ENCODE data around the gene CNTNAP5.

Gene CNTNAP5

DNA sequence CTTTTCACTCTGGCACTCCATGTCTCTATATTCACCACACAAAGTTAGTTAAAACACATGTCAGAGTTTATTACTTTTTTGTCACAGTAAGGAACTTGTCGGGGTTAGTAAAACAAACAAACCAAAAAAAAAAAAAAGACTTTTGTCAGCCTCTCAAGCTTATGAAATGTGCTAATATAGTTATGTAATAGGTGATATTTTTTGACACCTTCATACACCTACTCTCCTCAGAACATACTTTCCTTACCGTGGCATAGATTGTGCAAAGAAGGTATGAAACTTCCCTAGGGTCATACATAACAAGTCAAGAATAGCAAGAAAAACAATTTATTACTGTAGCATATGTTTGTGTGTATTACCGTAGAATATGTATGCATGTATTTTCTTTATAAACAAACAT, 633.3 kb downstream of the CNTNAP5 start:
- H3K27me3 Mint-ChIP-seq = no peaks in the 10 kb centered on the region
- H3K4me1 Mint-ChIP-seq (ENCODE audit: low read depth) = no peaks in the 10 kb centered on the region
- no peak overlapping the region for H3K4me3 Mint-ChIP-seq
- H3K27ac Mint-ChIP-seq = no peak overlapping the region
- no peaks in the 10 kb centered on the region for H3K36me3 Mint-ChIP-seq (ENCODE audit: low read depth)
- peaks cover 14% of the 10 kb centered on the region for H3K9me3 Mint-ChIP-seq

DNA sequence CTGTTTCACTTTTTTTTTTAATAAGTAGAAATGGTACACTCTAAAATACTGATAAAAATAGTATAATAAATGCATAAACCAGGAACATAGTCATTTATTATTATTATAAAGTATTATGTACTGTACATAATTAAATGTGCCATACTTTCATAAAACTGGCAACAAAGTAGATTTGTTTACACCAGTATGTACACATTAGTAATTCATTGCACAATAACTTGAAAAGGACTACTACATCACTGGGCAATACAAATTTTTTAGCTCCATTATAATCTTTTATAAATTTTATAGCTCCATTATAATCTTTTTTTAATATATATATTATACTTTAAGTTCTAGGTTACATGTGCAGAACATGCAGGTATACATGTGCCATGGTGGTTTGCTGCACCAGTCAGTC, 636.5 kb downstream of the CNTNAP5 start:
- Mint-ChIP-seq H3K27ac (no peak overlapping the region), H3K27me3 (no peaks in the 10 kb centered on the region), H3K36me3 (ENCODE audit: low read depth) (no peaks in the 10 kb centered on the region), H3K4me3 (no peak overlapping the region), H3K4me1 (ENCODE audit: low read depth) (no peaks in the 10 kb centered on the region), H3K9me3 (peaks cover 11% of the 10 kb centered on the region)

DNA sequence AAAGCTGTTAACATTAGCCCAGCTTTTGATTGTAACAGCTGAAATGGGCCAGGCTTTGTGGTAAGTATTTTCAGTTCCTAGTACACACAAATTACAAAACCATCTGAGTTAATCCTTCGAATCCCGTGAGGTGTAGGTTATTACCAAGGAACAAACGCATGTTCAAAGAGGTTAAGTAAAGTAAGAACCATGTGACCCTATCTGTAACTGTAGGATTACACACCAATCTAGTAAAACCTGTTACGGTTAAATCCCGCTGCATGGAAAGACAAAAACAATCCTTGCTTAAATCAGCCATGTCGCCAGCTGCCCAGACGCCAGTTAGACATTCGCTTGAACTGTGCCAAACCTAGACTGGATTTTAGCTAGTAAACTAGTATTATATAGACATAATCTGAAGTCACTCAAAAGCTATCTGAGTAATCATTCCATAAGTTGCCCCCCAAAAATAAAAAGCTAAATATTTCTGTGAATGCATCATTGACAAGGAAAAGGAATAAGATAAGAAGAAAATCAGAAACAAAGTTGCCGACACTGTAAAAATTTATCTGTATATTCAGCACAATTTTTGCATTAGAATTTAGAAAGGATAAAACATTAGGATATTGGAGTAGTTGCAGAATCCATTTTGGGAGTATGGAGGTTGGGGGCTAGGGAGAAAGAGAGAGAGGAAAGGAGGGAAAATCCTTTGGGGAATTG, 638.0 kb downstream of the CNTNAP5 start:
- Mint-ChIP-seq H3K36me3 (ENCODE audit: low read depth) (no peaks in the 10 kb centered on the region), H3K4me3 (no peak overlapping the region), H3K27me3 (no peaks in the 10 kb centered on the region), H3K4me1 (ENCODE audit: low read depth) (no peaks in the 10 kb centered on the region), H3K27ac (no peak overlapping the region), H3K9me3 (peaks cover 7% of the 10 kb centered on the region)

DNA sequence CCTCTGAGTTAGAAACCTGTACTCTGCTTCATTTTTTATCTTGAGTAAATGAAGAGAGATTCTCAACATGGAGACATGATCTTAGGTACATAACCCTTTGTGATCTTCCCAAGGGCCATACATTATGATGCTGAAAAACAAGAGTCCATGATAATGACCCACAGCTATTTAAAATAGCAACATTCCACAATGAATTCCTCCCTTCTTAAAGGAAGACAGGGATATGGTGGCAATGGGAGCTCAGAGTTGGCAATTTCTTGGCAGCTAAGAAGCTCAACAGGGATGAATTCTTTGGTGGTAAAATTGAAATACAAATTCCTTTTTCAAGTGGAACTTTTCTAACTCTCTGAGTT, 638.5 kb downstream of the CNTNAP5 start:
- Mint-ChIP-seq H3K27ac (no peak overlapping the region), H3K4me3 (no peak overlapping the region), H3K27me3 (no peaks in the 10 kb centered on the region), H3K36me3 (ENCODE audit: low read depth) (no peaks in the 10 kb centered on the region), H3K9me3 (peaks cover 7% of the 10 kb centered on the region), H3K4me1 (ENCODE audit: low read depth) (no peaks in the 10 kb centered on the region)

DNA sequence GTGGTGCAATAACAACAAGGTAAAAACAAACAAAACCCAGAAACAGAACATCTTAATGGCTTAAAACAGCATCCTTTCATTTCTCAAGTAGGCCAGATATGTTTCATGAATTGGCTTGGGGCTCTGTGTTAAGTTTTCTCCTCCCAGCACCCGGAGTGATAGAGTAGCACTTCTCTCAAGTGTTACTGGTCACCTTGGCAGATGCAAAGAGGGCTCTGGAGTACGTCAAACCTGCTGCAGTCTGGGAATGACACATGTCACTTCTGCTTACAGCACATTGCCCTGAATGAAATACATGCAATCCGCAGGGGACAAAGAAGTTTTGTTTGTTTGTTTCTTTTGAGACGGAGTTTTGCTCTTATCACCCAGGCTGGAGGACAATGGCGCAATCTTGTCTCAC, 639.3 kb downstream of the CNTNAP5 start:
- Mint-ChIP-seq H3K36me3 (ENCODE audit: low read depth) (no peaks in the 10 kb centered on the region), H3K27me3 (no peaks in the 10 kb centered on the region), H3K4me3 (no peak overlapping the region)

DNA sequence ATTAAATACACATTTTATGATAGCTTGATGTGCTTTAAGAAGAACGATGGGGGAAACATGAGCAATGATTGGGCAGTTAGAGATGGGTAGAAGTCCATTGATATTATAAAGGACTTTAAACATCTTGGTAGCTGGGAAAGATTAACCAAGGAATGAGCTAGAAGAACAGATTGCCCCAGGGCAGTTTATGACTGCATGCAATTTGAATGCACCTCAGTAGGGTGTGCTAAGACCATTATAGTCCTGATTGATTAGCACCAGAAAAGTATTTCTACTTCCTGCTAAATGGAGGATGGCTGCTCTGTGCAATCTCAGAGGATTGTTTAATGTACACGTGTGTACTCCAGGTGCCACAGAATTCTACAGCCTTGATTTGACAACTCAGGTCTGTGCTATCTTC, 641.9 kb downstream of the CNTNAP5 start:
- H3K4me3 Mint-ChIP-seq = no peak overlapping the region
- H3K4me1 Mint-ChIP-seq (ENCODE audit: low read depth) = no peaks in the 10 kb centered on the region
- H3K27me3 Mint-ChIP-seq = no peaks in the 10 kb centered on the region
- H3K27ac Mint-ChIP-seq = no peak overlapping the region
- H3K9me3 Mint-ChIP-seq = peaks cover 7% of the 10 kb centered on the region
- H3K36me3 Mint-ChIP-seq (ENCODE audit: low read depth) = no peaks in the 10 kb centered on the region

More for the DNA sequence above, 639.3 kb downstream of the CNTNAP5 start:
- Mint-ChIP-seq H3K27ac (no peak overlapping the region), H3K4me1 (ENCODE audit: low read depth) (no peaks in the 10 kb centered on the region), H3K9me3 (peaks cover 7% of the 10 kb centered on the region)

DNA sequence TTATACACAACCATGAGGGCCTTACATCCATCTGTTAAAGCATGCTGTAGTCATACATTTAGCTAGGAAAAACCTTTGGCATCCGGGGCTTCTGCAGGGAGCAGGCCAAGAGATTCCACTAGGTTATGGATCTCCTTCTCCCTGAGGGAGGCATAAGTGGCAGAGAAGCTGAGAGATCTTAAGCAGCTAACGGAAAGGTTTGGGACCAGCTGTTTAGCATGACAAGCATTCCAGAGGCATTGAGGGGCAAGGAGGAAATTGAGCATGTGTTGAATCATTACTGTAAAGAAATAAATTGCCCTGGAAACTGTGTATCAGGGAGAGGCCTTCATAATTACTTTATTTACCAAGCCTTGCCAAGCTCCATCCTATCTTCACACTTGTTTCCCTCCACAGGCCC, 643.1 kb downstream of the CNTNAP5 start:
- Mint-ChIP-seq H3K27ac (no peak overlapping the region), H3K9me3 (peaks cover 7% of the 10 kb centered on the region), H3K4me1 (ENCODE audit: low read depth) (no peaks in the 10 kb centered on the region), H3K36me3 (ENCODE audit: low read depth) (no peaks in the 10 kb centered on the region), H3K4me3 (no peak overlapping the region), H3K27me3 (no peaks in the 10 kb centered on the region)

DNA sequence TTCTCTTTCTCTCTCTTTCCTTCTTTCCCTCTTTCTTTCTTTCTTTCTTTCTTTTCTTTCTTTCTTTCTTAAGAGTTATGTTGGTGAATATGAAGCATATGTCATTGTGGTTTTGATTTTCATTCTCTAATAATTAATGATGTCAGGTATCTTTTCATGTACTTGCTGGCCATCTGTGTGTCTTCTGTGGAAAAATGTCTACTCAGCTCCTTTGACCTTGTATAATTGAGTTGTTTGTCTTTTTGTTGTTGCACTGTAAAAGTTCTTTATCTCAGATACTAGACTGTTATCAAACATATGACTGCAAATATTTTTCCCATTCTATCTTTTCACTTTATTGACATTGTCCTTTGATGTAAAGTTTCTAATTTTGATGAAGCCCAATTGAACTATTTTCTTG, 645.1 kb downstream of the CNTNAP5 start:
- Mint-ChIP-seq H3K4me3 (no peak overlapping the region), H3K4me1 (ENCODE audit: low read depth) (no peaks in the 10 kb centered on the region)

DNA sequence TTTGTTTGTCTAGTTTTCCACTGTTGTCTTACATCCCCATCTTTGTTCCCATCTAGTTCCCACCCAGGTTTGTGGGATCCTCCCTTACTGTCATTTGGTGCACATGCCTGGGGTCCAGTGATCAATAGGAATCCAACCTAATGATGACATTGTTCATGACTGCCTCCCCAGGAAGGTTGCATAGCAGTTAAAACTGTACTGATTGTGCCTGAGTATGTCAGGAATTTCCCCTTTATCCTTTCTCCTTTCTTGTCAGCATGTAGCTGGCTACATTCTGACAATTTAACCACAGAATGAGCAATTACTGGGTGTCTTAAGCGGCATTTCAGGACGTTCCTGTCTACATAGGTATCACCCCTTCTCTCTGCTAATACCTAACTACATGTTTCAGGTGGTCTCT, 653.0 kb downstream of the CNTNAP5 start:
- H3K27me3 Mint-ChIP-seq = no peaks in the 10 kb centered on the region
- H3K9me3 Mint-ChIP-seq = peaks cover 20% of the 10 kb centered on the region
- H3K4me1 Mint-ChIP-seq (ENCODE audit: low read depth) = no peaks in the 10 kb centered on the region
- H3K27ac Mint-ChIP-seq = no peak overlapping the region
- no peak overlapping the region for H3K4me3 Mint-ChIP-seq
- no peaks in the 10 kb centered on the region for H3K36me3 Mint-ChIP-seq (ENCODE audit: low read depth)

More for the DNA sequence above, 645.1 kb downstream of the CNTNAP5 start:
- Mint-ChIP-seq H3K9me3 (peaks cover 7% of the 10 kb centered on the region), H3K27me3 (no peaks in the 10 kb centered on the region), H3K27ac (no peak overlapping the region), H3K36me3 (ENCODE audit: low read depth) (no peaks in the 10 kb centered on the region)

DNA sequence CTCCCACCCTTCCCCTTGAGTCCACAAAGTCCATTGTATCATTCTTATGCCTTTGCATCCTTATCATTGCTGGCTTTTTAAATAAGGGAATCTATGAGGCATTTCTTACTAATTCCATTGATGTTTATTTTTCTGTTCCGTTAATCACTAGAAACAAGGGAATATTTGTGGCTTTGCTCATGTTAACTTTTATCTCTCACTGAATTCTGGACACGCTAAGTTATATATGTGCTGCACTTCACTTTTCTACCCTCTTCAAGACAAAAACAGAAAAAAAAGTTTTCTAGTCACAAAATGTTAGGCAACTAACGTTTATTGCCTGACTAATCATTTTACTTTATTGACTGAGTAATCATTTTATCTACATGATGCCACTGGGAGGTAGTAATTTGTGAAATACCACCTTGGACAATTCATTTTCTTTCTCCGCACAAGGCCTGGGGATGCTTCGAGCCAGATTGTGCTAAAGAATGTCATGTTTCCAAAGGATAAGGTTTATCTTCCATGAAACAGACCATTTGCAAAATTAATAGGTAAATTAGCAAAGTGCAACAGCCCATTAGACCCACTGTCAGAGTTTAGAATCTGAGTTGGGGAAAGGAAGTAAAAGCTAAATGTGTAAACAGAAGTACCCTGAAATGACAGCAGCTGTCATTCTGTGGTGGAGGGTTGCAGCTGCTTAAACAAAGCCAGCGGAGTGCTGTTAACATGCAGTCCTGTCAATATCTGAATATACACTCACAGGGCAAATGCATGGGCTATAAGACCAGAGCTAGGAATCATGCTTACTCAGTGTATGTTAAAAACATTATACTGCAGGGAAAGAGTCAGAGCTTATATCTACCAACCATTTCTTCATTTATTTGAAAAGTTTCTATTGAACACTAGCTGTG, 658.7 kb downstream of the CNTNAP5 start:
- Mint-ChIP-seq H3K27ac (no peak overlapping the region), H3K36me3 (ENCODE audit: low read depth) (no peaks in the 10 kb centered on the region), H3K27me3 (no peaks in the 10 kb centered on the region), H3K4me1 (ENCODE audit: low read depth) (no peaks in the 10 kb centered on the region), H3K4me3 (no peak overlapping the region), H3K9me3 (peaks cover 22% of the 10 kb centered on the region)

DNA sequence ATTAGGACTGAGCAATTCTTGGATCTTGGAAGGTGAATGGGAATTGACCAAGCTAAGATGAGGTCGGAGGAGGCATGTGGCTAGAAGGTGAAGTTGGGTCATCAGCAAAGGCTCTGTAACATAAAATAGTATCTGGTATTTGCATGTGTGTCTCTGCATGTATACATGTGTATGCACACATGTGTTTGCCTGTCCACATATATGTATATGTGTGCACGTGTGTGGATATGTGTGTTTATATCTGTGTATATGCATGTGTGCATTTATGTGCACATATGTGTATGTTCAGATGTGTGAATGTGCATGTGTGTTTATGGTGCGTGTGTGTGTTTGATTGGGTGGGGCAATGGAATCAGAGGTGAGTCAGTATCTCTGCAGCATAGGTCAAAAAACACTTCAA, 664.3 kb downstream of the CNTNAP5 start:
- Mint-ChIP-seq H3K4me1 (ENCODE audit: low read depth) (no peaks in the 10 kb centered on the region), H3K9me3 (peaks cover 33% of the 10 kb centered on the region), H3K27me3 (no peaks in the 10 kb centered on the region), H3K4me3 (no peak overlapping the region), H3K36me3 (ENCODE audit: low read depth) (no peaks in the 10 kb centered on the region), H3K27ac (no peak overlapping the region)

DNA sequence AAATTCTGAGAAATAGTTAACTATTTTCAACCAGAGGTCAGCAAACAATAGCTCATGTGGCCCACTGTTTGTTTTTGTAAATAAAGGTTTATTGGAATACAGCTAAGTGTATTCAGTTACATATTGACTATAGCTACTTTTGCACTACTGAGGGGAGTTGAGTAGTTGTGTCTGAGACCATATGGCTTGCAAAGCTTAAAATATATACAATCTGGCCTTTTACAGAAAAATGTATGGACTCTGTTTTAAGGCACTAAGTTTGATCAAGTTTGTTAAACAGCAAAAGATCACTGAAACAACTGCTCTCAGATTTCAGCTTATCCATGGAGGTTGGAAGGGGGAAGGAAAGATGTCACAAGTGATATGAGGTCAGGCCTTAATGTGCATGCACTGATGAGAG, 667.1 kb downstream of the CNTNAP5 start:
- H3K36me3 Mint-ChIP-seq (ENCODE audit: low read depth) = no peaks in the 10 kb centered on the region
- no peaks in the 10 kb centered on the region for H3K4me1 Mint-ChIP-seq (ENCODE audit: low read depth)
- H3K9me3 Mint-ChIP-seq = peaks cover 33% of the 10 kb centered on the region
- H3K27ac Mint-ChIP-seq = no peak overlapping the region
- H3K27me3 Mint-ChIP-seq = no peaks in the 10 kb centered on the region
- no peak overlapping the region for H3K4me3 Mint-ChIP-seq

DNA sequence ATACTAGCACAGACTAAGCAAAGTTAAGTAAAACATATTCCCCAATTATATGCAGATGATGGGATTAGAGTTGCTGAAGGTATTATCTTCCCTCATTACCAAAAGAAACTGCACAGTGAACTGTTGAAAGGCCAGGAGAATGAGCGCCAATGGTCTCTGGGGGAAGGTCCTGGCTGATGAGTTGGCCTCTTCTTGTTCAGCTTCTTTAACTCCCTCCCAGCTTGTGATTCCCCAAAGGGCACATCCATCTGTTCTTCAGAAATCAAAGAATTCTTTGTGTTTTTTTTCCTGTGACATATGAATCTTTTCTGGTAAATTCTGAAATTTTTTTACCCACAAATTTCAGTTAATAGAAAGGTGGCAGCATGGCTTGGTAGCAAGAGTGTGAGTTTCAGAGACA, 667.6 kb downstream of the CNTNAP5 start:
- Mint-ChIP-seq H3K36me3 (ENCODE audit: low read depth) (no peaks in the 10 kb centered on the region), H3K27ac (no peak overlapping the region), H3K27me3 (no peaks in the 10 kb centered on the region)

DNA sequence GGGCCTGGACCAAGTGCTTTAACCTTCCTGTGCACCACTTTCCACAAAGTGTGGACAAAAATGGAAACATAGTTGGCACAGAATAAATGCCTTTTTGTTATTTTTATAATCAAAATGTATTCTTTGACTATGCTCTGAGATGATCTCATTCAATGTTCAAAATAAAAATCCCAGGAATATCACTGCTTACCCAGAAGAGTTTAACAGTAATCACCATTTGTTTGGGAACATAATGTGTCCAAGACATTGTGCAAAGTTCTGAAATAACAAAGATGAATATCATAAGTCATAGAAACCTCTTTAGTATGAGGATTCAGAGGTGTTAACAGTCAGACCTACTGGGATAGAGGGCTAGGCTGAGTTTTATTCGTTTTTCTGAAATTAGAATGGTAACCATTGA, 668.1 kb downstream of the CNTNAP5 start:
- Mint-ChIP-seq H3K4me1 (ENCODE audit: low read depth) (no peaks in the 10 kb centered on the region), H3K27ac (no peak overlapping the region), H3K4me3 (no peak overlapping the region), H3K36me3 (ENCODE audit: low read depth) (no peaks in the 10 kb centered on the region), H3K9me3 (peaks cover 32% of the 10 kb centered on the region), H3K27me3 (no peaks in the 10 kb centered on the region)

More for the DNA sequence above, 667.6 kb downstream of the CNTNAP5 start:
- Mint-ChIP-seq H3K4me3 (no peak overlapping the region), H3K9me3 (peaks cover 33% of the 10 kb centered on the region), H3K4me1 (ENCODE audit: low read depth) (no peaks in the 10 kb centered on the region)

DNA sequence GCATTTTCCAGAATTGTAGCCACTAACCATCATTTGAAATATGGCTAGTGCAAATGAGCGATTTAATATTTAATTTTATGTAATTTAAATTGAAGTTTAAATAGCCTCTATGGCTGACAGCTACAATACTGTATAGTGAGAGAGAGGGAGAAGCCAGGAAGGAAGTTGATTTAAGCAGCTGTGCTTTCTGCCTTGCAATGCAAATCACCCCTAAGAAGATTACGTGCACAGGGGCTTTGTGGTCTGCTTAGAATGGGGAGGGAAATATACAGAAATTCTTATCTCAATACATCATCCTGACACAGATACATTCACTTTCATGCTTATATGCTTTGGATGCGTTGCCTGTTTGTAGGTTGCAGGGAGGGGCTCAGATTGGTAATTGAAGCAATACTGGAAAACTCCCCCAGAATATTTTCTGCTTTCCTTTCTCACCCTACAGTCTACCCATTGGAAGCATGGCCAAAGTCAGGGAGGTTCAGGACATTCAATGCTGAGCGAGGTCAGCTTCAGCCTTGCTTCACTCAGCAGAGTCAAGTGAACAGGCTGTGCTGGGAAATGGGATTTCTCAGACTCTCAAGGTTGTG, 674.0 kb downstream of the CNTNAP5 start:
- H3K9me3 Mint-ChIP-seq = peaks cover 9% of the 10 kb centered on the region
- H3K27ac Mint-ChIP-seq = no peak overlapping the region
- H3K27me3 Mint-ChIP-seq = no peaks in the 10 kb centered on the region
- H3K4me1 Mint-ChIP-seq (ENCODE audit: low read depth) = no peaks in the 10 kb centered on the region
- H3K4me3 Mint-ChIP-seq = no peak overlapping the region
- H3K36me3 Mint-ChIP-seq (ENCODE audit: low read depth) = no peaks in the 10 kb centered on the region
